Measurements from ENCODE around the gene SCAF8.
"Not testable (repeated sequence)": the region's sequence is repeated elsewhere in the genome, so short reads cannot be mapped to it uniquely, and the experiment has no call there.

SCAF8 gene

GRCh38 chr6:154782193-154782592, 49.0 kb downstream of the SCAF8 start:
- no peak for DNase-seq

- no peak for DNase-seq
Observed at GRCh38 chr6:154783229-154783628, 50.0 kb downstream of the SCAF8 start.

GRCh38 chr6:154785075-154785474, 51.9 kb downstream of the SCAF8 start:
- no peak for DNase-seq

- DNase-seq, result no peak
Observed at GRCh38 chr6:154786144-154786868, 53.1 kb downstream of the SCAF8 start.

GRCh38 chr6:154791556-154792317, 58.5 kb downstream of the SCAF8 start:
- DNase-seq, result no peak

- no peak for DNase-seq
Observed at GRCh38 chr6:154792325-154792724, 59.1 kb downstream of the SCAF8 start.

- no peak for DNase-seq
Observed at GRCh38 chr6:154792761-154793160, 59.5 kb downstream of the SCAF8 start.

- DNase-seq, result no peak
Observed at GRCh38 chr6:154796484-154796883, 63.3 kb downstream of the SCAF8 start.

- DNase-seq, result no peak
Observed at GRCh38 chr6:154797857-154798256, 64.6 kb downstream of the SCAF8 start.

GRCh38 chr6:154800338-154800737, 67.1 kb downstream of the SCAF8 start:
- no peak for DNase-seq

GRCh38 chr6:154805288-154805911, 72.2 kb downstream of the SCAF8 start:
- no peak for DNase-seq

- DNase-seq, result no peak
Observed at GRCh38 chr6:154806804-154807203, 73.6 kb downstream of the SCAF8 start.

GRCh38 chr6:154811663-154812062, 78.4 kb downstream of the SCAF8 start:
- not testable (repeated sequence) for DNase-seq

- no peak for DNase-seq
Observed at GRCh38 chr6:154814063-154814462, 80.8 kb downstream of the SCAF8 start.

GRCh38 chr6:154815938-154816820, 83.0 kb downstream of the SCAF8 start:
- no peak for DNase-seq

GRCh38 chr6:154821099-154821498, 87.9 kb downstream of the SCAF8 start:
- DNase-seq, result no peak

- DNase-seq, result no peak
Observed at GRCh38 chr6:154821638-154822037, 88.4 kb downstream of the SCAF8 start.

- no peak for DNase-seq
Observed at GRCh38 chr6:154822947-154823558, 89.8 kb downstream of the SCAF8 start.

GRCh38 chr6:154824076-154824475, 90.9 kb downstream of the SCAF8 start:
- DNase-seq, result no peak

GRCh38 chr6:154829970-154830369, 96.8 kb downstream of the SCAF8 start:
- DNase-seq, result no peak

GRCh38 chr6:154830771-154831170, 97.6 kb downstream of the SCAF8 start:
- no peak for DNase-seq

- DNase-seq, result no peak
Observed at GRCh38 chr6:154835307-154835706, 102.1 kb downstream of the SCAF8 start.

All from CD4-positive, alpha-beta T cell treated with Interleukin-17A for 4 hours (primary cell).